Tibial nerve (tissue), 4 donors: ENCODE results near the gene MACF1. TPM values are rescaled to one million over a fixed set of nuclear protein-coding genes. Genes with fewer than 3 reads are reported as not detected.

Experiments used
- DNase-seq, 2 donors: peaks; one replicate each; pipeline ENCODE4 v3.0.0-alpha.2; 2019; ENCODE audit warnings: low spot score in 2 of 2
- H3K27ac ChIP-seq, 4 donors: fragments of 200-600 bp; sonication (generic) in 3 of 4; one replicate each; pipeline ENCODE4 v1.5.1; 2017 to 2019; ENCODE audit warnings: mild to moderate bottlenecking in 1 of 4
- H3K27me3 ChIP-seq, 2 donors: fragments of 200-600 bp; sonication (generic) in 1 of 2; one replicate each; pipeline versions ENCODE4 v1.5.1 to v1.6.0; 2017 to 2019
- H3K36me3 ChIP-seq, 3 donors: fragments of 200-600 bp; sonication (generic); one replicate each; pipeline ENCODE4 v1.5.1; 2018 to 2019
- H3K4me1 ChIP-seq, 4 donors: fragments of 200-600 bp; sonication (generic) in 3 of 4; one replicate each; pipeline ENCODE4 v1.5.1; 2017 to 2019
- H3K4me3 ChIP-seq, 4 donors: fragments of 200-600 bp; sonication (generic) in 3 of 4; one replicate each; pipeline ENCODE4 v1.5.1; 2017 to 2019; ENCODE audit warnings: mild to moderate bottlenecking in 1 of 4, moderate library complexity in 1 of 4
- H3K9me3 ChIP-seq, 4 donors: fragments of 200-600 bp; sonication (generic) in 3 of 4; one replicate each; pipeline ENCODE4 v1.5.1; 2017 to 2019
- CTCF ChIP-seq, 5 experiments: fragments of 200-600 bp in 3 of 5; fragments of 450-650 bp in 2 of 5; sonication (generic) in 3 of 5; IDR thresholded peaks; one replicate each; pipeline ENCODE4 v1.5.1; 2016 to 2019; ENCODE audit warnings: antibody characterized with exemption in 5 of 5, mild to moderate bottlenecking in 3 of 5, moderate library complexity in 2 of 5
- EP300 ChIP-seq, 2 donors: sonication (generic); formaldehyde crosslinking; IDR thresholded peaks; one replicate each; pipeline ENCODE4 v1.6.1; 2017; ENCODE audit warnings: antibody characterized with exemption in 2 of 2, mild to moderate bottlenecking in 1 of 2
- POLR2A ChIP-seq, 2 donors: fragments of 450-650 bp; IDR thresholded peaks; one replicate each; pipeline ENCODE4 v1.6.1; 2017; ENCODE audit warnings: antibody characterized with exemption in 2 of 2, mild to moderate bottlenecking in 2 of 2, moderate library complexity in 2 of 2
- WGBS, 2 donors: methylation state at CpG; one replicate each; pipeline ENCODE4 v1.1.5; 2018; 5-methylcytosine and 5-hydroxymethylcytosine counted together
- total RNA-seq, 4 donors: library from RNA; depleted of rRNA; stranded (reverse); fragments of >200 nt; gene quantifications; one replicate each; pipeline ENCODE4 v1.1.0, GENCODE V29; 2016

MACF1 gene
- total RNA-seq, 4 donors from 2014 or later: 214 to 296 (median 244) TPM

GRCh38 chr1:39406533-39407450 lies 202.3 kb downstream of the MACF1 start:
- H3K4me1 ChIP-seq: peaks cover 0 to 57% (median 42%) of the 10 kb centered on the region in 4 donors
- 48 to 54% methylated on average over 7 of the region's 7 CpGs for WGBS, 2 donors
- H3K36me3 ChIP-seq: no peaks in the 10 kb centered on the region
- TF ChIP-seq POLR2A (IDR thresholded peaks at IDR 0.05) (no peak), CTCF (IDR thresholded peaks at IDR 0.05) (no peak), EP300 (IDR thresholded peaks at IDR 0.05) (no peak)
- H3K4me3 ChIP-seq: no peak overlapping the region
- H3K9me3 ChIP-seq: no peaks in the 10 kb centered on the region
- no peak for DNase-seq
- peak overlapping the region in 3 of 4 donors; percentile 85 to 96 (median 94) for H3K27ac ChIP-seq
- no peaks in the 10 kb centered on the region for H3K27me3 ChIP-seq

DNA sequence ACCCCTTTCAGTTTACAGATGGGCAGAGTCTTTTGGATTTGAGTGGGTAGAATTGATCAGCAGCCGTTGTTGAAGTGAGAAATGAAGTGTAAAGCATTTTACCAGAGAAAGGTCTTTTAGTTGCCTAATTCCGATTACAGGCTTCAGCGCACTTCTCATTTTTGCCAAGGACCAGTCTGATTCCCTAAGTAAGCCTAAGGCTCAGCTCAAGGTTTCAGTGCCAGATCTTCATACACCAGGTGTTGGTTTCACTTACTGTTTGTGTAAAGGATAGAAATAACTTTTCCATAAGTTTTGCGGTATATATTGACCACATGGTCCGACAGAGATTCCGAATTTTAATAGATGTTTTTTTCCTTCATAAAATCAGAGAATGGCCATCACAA lies 203.0 kb downstream of the MACF1 start:
- H3K9me3 ChIP-seq: no peaks in the 10 kb centered on the region
- H3K4me3 ChIP-seq: peak overlapping the region in 2 of 4 donors; percentile 67 to 88
- no peak for DNase-seq
- peak overlapping the region in 3 of 4 donors; percentile 85 to 96 (median 94) for H3K27ac ChIP-seq
- TF ChIP-seq CTCF (IDR thresholded peaks at IDR 0.05) (no peak), POLR2A (IDR thresholded peaks at IDR 0.05) (no peak), EP300 (IDR thresholded peaks at IDR 0.05) (no peak)
- WGBS, 2 donors: 51% methylated on average over 6 of the region's 6 CpGs
- no peaks in the 10 kb centered on the region for H3K36me3 ChIP-seq
- H3K27me3 ChIP-seq: no peaks in the 10 kb centered on the region
- peaks cover 0 to 64% (median 47%) of the 10 kb centered on the region in 4 donors for H3K4me1 ChIP-seq

DNA sequence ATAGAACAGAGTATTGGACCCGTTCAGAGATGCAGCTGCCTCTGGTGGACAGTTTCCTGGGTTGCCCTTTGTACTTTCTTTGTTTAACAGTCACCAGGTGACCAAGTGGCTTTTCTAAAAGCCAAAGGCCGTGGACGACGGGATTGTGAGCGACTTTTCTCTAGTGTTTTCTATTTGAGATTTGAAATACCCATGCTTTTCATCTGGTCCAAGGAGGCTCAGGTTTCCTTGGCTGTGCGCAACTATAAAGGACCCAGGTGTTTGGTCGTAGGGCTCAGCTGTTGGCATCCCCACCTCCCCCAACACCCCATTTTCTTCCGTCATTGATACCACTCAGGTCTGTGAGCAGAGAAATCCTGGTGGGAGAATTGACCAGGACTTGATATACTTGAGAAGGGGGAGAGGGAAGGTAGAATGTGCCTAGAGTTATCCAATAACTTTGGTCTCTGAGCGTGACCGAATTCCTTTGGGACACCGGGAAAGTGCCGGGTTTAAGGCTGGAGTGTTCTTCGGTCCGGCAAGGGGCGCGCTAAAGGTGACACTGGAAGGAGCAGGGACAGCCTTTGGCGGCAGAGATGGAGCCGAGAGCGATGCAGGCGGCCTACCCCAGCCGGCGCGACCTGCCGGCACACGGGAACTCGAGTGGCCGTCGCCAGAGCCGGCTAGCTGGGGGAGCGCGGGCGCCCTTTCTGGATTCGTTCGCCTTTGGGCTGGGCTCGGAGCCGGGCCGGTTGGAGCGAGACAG lies 203.6 kb downstream of the MACF1 start:
- 14 to 15% methylated on average over 29 to 34 of the region's 38 CpGs for WGBS, 2 donors

GRCh38 chr1:39408641-39409054 lies 204.2 kb downstream of the MACF1 start:
- Histone ChIP-seq H3K36me3 (peaks cover 0 to 8% (median 0%) of the 10 kb centered on the region in 3 donors), H3K27ac (peak overlapping the region; percentile 85 to 96 (median 94)), H3K4me3 (peak overlapping the region; percentile 50 to 88 (median 70)), H3K27me3 (no peaks in the 10 kb centered on the region), H3K9me3 (no peaks in the 10 kb centered on the region), H3K4me1 (peaks cover 0 to 73% (median 48%) of the 10 kb centered on the region in 4 donors)
- TF ChIP-seq POLR2A (IDR thresholded peaks at IDR 0.05) (peak in 1 of 2 donors; percentile 15), EP300 (IDR thresholded peaks at IDR 0.05) (peak; percentile 38 to 56), CTCF (IDR thresholded peaks at IDR 0.05) (peak in 1 of 5 experiments; percentile 10)
- 0% methylated on average over 16 to 29 of the region's 53 CpGs for WGBS, 2 donors
- DNase-seq: peak; percentile 89 to 90

More for the DNA sequence above, 203.6 kb downstream of the MACF1 start:
- DNase-seq: no peak
- TF ChIP-seq EP300 (IDR thresholded peaks at IDR 0.05) (peak in 1 of 2 donors; percentile 63), POLR2A (IDR thresholded peaks at IDR 0.05) (peak; percentile 51 to 73), CTCF (IDR thresholded peaks at IDR 0.05) (no peak)
- Histone ChIP-seq H3K4me3 (peak overlapping the region; percentile 50 to 88 (median 70)), H3K27ac (peak overlapping the region; percentile 85 to 96 (median 94)), H3K36me3 (peaks cover 0 to 5% (median 0%) of the 10 kb centered on the region in 3 donors), H3K9me3 (no peaks in the 10 kb centered on the region), H3K4me1 (peaks cover 0 to 70% (median 47%) of the 10 kb centered on the region in 4 donors), H3K27me3 (no peaks in the 10 kb centered on the region)
